Osteoblast (primary cell): ENCODE data around the gene PCCA. TPM values are rescaled to one million over a fixed set of nuclear protein-coding genes. Genes with fewer than 3 reads are reported as not detected.

ENCODE experiments used
- DNase-seq: peaks from one replicate; pipeline ENCODE4 v3.0.0; 2011; ENCODE audit warnings: low spot score, mixed read lengths; ENCODE audit not compliant: insufficient read length; ENCODE audit errors: missing footprints
- H2AFZ ChIP-seq: 2 replicates; pipeline ENCODE4 v1.6.0; 2011; ENCODE audit warnings: mild to moderate bottlenecking, low read length
- H3K27ac ChIP-seq: 2 replicates; pipeline ENCODE4 v1.5.1; 2011; ENCODE audit warnings: mild to moderate bottlenecking, low read depth, low read length, moderate library complexity
- H3K27me3 ChIP-seq: 2 replicates; pipeline ENCODE4 v1.6.0; 2012; ENCODE audit warnings: mild to moderate bottlenecking, control low read depth, inconsistent platforms, low read length, moderate library complexity; ENCODE audit not compliant: insufficient read depth
- H3K36me3 ChIP-seq: 2 replicates; pipeline ENCODE4 v1.5.1; 2011; ENCODE audit warnings: mild to moderate bottlenecking, low read length, control low read depth, moderate library complexity; ENCODE audit not compliant: insufficient read depth
- H3K4me1 ChIP-seq: 2 replicates; pipeline ENCODE4 v1.5.1; 2011; ENCODE audit warnings: mild to moderate bottlenecking, low read length, control low read depth, moderate library complexity; ENCODE audit not compliant: insufficient read depth
- H3K4me2 ChIP-seq: 2 replicates; pipeline ENCODE4 v1.6.0; 2011; ENCODE audit warnings: mild to moderate bottlenecking, low read length; ENCODE audit not compliant: insufficient read depth
- H3K4me3 ChIP-seq: fragments of 200-600 bp; sonication (generic); 3 replicates; pipeline ENCODE4 v1.5.1; 2012; ENCODE audit warnings: mild to moderate bottlenecking, low read length, inconsistent platforms; ENCODE audit not compliant: insufficient read depth
- H3K79me2 ChIP-seq: 2 replicates; pipeline ENCODE4 v1.6.0; 2012; ENCODE audit warnings: mild to moderate bottlenecking, low read length, control low read depth, inconsistent platforms; ENCODE audit not compliant: insufficient read depth
- H3K9me3 ChIP-seq: 2 replicates; pipeline ENCODE4 v1.5.1; 2011; ENCODE audit warnings: low read depth, low read length, control low read depth
- H4K20me1 ChIP-seq: 2 replicates; pipeline ENCODE4 v1.6.0; 2012; ENCODE audit warnings: mild to moderate bottlenecking, low read length, control low read depth; ENCODE audit not compliant: insufficient read depth
- CTCF ChIP-seq: IDR thresholded peaks from 2 replicates; pipeline ENCODE4 v1.5.1; 2011; ENCODE audit warnings: mild to moderate bottlenecking, low read depth, low read length, moderate library complexity; ENCODE audit errors: extremely low read depth
- total RNA-seq: library from RNA; depleted of rRNA; stranded (reverse); fragments of >200 nt; gene quantifications from 2 replicates; pipeline ENCODE4 v1.2.3, GENCODE V29; 2012

PCCA gene
- total RNA-seq, 1 donor: 40.5 TPM

DNA sequence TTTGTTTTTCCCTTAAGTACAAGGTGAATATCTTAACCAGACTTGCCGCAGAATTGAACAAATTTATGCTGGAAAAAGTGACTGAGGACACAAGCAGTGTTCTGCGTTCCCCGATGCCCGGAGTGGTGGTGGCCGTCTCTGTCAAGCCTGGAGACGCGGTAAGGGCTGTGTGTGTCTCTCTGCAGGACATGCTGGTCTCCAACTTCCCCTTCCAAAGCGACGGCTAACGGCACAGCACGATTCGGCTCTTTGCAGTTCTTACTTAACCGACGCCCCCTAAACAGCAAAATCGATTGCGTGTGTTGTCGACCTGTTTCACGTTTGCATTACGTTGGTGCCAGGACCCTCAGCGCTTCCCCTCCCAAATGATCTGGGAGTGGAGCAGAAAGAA, 426.5 kb downstream of the PCCA start:
- no peak overlapping the region for H2AFZ ChIP-seq
- H3K4me3 ChIP-seq: no peak overlapping the region
- H3K36me3 ChIP-seq: no peaks in the 10 kb centered on the region
- H3K27ac ChIP-seq: no peak overlapping the region
- no peaks in the 10 kb centered on the region for H3K9me3 ChIP-seq
- H3K4me1 ChIP-seq: peaks cover 9% of the 10 kb centered on the region
- H3K27me3 ChIP-seq: no peaks in the 10 kb centered on the region
- no peaks in the 10 kb centered on the region for H4K20me1 ChIP-seq
- no peak for TF ChIP-seq CTCF
- no peak for DNase-seq
- H3K79me2 ChIP-seq: no peaks in the 10 kb centered on the region
- H3K4me2 ChIP-seq: no peak overlapping the region

- TF ChIP-seq CTCF: no peak
- H2AFZ ChIP-seq: no peak overlapping the region
- no peaks in the 10 kb centered on the region for H3K27me3 ChIP-seq
- no peaks in the 10 kb centered on the region for H4K20me1 ChIP-seq
- no peaks in the 10 kb centered on the region for H3K36me3 ChIP-seq
- no peak overlapping the region for H3K27ac ChIP-seq
- DNase-seq: no peak
- no peaks in the 10 kb centered on the region for H3K79me2 ChIP-seq
- no peak overlapping the region for H3K4me2 ChIP-seq
- no peak overlapping the region for H3K4me3 ChIP-seq
- H3K4me1 ChIP-seq: peaks cover 9% of the 10 kb centered on the region
- no peaks in the 10 kb centered on the region for H3K9me3 ChIP-seq
Observed at GRCh38 chr13:100517135-100517534, 428.2 kb downstream of the PCCA start.

GRCh38 chr13:100517728-100518127, 428.8 kb downstream of the PCCA start:
- H3K27ac ChIP-seq: no peak overlapping the region
- H2AFZ ChIP-seq: no peak overlapping the region
- no peaks in the 10 kb centered on the region for H3K79me2 ChIP-seq
- TF ChIP-seq CTCF: no peak
- H3K4me1 ChIP-seq: peaks cover 9% of the 10 kb centered on the region
- no peak for DNase-seq
- no peaks in the 10 kb centered on the region for H3K36me3 ChIP-seq
- no peak overlapping the region for H3K4me2 ChIP-seq
- H3K27me3 ChIP-seq: no peaks in the 10 kb centered on the region
- no peak overlapping the region for H3K4me3 ChIP-seq
- H3K9me3 ChIP-seq: no peaks in the 10 kb centered on the region
- H4K20me1 ChIP-seq: no peaks in the 10 kb centered on the region

DNA sequence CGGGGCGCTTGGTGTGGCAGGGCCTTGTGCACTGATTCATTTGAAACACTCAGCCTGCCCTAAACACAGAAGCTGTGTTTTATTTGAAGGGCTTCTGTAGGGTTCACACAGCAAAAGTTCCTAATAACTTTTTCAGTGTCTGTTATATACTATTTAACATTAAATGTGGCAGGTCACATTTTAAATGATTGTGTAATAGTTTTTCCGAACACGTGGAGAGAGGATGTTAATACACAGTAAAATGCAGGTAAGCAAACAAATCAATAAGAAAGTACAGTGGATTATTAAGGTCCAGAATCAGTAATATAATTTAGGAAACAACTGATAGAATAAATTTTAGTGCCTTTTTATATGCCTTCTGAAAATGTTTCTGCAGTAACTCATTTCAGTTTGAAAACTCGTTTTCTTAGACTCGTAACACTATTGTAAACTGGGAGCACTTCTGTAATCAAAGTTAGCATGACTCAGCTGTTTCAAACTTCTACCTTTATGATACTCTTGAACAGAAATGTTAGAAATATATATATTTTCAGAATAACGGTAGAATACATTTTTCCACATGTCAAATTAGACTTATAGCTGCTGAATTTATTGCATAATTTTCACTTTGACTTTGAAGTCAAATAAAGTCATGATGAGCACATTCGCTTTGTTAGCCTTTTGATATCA, 429.6 kb downstream of the PCCA start:
- TF ChIP-seq CTCF: no peak
- H4K20me1 ChIP-seq: no peaks in the 10 kb centered on the region
- H3K27ac ChIP-seq: no peak overlapping the region
- no peaks in the 10 kb centered on the region for H3K36me3 ChIP-seq
- H3K9me3 ChIP-seq: no peaks in the 10 kb centered on the region
- H2AFZ ChIP-seq: no peak overlapping the region
- peaks cover 9% of the 10 kb centered on the region for H3K4me1 ChIP-seq
- H3K79me2 ChIP-seq: no peaks in the 10 kb centered on the region
- H3K4me2 ChIP-seq: no peak overlapping the region
- no peak overlapping the region for H3K4me3 ChIP-seq
- H3K27me3 ChIP-seq: no peaks in the 10 kb centered on the region
- DNase-seq: no peak
